ENCODE results near the gene RNF217. TPM values are rescaled to one million over a fixed set of nuclear protein-coding genes. Genes with fewer than 3 reads are reported as not detected.

RNF217 gene
- total RNA-seq, 1 donor from 2014 or later: 14.2 TPM

DNA sequence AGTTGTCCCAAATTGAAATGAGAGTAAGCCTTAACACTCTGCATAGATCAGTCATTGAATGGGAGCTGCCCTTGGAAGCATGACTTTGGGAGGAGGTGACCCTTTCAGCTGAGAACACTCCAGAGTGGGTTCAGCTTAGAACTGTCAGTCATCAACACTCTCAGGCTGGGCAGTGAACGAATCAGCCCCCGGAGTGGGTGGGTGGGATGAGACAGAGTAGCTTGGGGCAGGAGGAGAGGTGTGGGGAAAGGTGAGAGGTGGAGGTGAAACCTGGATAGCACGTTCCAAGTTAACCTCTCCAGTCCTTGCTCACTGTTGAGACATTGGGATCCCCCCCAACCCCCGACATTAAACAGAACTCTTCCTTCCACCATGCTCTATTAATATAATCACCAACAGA, 136.0 kb downstream of the RNF217 start:
- Histone ChIP-seq H3K4me3 (ENCODE audit: low read depth, low read length) (no peak overlapping the region), H3K36me3 (ENCODE audit: control insufficient read depth, insufficient read depth, low read length) (no peaks in the 10 kb centered on the region), H3K27me3 (ENCODE audit: control insufficient read depth, insufficient read depth, low read length) (no peaks in the 10 kb centered on the region)
- TF ChIP-seq, protein P1, sequence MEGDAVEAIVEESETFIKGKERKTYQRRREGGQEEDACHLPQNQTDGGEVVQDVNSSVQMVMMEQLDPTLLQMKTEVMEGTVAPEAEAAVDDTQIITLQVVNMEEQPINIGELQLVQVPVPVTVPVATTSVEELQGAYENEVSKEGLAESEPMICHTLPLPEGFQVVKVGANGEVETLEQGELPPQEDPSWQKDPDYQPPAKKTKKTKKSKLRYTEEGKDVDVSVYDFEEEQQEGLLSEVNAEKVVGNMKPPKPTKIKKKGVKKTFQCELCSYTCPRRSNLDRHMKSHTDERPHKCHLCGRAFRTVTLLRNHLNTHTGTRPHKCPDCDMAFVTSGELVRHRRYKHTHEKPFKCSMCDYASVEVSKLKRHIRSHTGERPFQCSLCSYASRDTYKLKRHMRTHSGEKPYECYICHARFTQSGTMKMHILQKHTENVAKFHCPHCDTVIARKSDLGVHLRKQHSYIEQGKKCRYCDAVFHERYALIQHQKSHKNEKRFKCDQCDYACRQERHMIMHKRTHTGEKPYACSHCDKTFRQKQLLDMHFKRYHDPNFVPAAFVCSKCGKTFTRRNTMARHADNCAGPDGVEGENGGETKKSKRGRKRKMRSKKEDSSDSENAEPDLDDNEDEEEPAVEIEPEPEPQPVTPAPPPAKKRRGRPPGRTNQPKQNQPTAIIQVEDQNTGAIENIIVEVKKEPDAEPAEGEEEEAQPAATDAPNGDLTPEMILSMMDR (IDR thresholded peaks at IDR 0.05; ENCODE audit: insufficient read depth, low read length, severe bottlenecking): no peak
- DNase-seq (ENCODE audit: low read depth) (no peak), FAIRE-seq (no peak)

DNA sequence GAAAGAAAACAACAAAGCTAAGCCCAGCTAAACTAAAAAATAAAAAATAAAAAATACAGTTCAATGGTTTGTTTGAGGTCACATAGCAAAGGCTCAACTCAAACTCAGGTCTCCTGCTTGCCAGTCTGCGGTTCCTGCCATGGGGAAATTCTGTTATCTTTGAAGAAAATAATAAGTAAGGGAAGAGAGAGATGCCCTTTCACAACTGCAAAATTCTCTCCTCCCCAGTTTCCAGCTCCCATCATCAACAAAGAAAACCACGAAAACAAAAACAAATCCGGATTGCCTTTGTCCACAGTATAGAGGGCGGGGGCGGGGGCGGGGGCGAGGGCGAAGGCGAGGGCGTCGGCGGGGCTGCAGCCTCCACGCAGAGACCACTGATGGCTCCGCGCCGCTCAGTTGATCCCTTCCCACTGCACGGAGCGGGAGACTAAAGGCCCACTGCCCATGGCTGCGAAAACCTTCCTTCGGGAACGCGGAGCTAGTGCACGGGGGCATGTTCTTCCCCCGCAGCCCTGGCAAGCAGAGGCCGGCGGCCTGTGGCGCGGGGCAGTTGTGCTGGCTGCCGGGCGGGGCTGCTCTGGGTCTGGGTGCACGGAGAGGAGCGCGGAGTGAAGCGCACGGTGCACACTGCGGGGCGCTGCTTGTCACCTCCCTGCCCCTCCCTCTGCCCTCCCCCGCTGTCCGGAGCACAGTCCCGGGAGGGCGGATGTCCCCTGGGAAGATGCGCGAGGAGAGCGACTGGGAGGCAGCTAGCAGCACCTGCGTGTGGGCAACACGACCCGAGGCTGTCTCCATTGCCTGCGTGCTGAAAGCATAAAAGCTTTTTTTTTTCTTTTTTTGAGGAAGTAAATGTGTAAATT, 137.2 kb downstream of the RNF217 start:
- Histone ChIP-seq H3K27me3 (ENCODE audit: control insufficient read depth, insufficient read depth, low read length) (no peaks in the 10 kb centered on the region), H3K36me3 (ENCODE audit: control insufficient read depth, insufficient read depth, low read length) (no peaks in the 10 kb centered on the region), H3K4me3 (ENCODE audit: low read depth, low read length) (peak overlapping the region; percentile 49)
- TF ChIP-seq, protein P1 (IDR thresholded peaks at IDR 0.05; ENCODE audit: insufficient read depth, low read length, severe bottlenecking): peak; percentile 28
- FAIRE-seq (no peak), DNase-seq (ENCODE audit: low read depth) (peak; percentile 26)

DNA sequence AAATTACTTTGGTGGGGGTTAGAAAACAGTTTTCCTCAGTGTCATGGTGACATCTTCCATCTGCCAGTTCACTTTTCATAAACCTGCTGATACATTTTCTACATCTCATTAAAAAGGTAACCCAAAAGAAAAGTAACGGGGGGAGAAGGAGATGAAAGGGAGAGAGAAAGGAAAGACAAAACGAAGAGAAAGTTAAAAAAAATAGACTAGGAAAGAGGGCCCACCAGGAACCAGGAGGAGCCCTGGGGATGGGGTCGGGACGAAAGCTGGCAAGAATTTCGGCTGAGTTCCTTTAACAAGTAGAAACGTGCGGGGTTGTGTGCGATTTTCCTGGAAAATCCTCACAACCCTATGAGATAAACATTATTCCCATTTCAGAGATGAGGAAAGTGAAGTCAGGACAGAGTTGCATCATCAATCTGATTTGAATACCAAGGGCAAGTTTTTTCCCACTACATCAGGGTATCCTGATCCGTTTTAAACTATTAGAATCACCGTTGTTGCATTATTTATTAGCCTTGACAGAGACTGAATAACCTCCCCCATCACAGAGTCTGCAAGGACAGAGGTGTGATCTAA, 137.9 kb downstream of the RNF217 start:
- Histone ChIP-seq H3K27me3 (ENCODE audit: control insufficient read depth, insufficient read depth, low read length) (no peaks in the 10 kb centered on the region), H3K4me3 (ENCODE audit: low read depth, low read length) (peak overlapping the region; percentile 49), H3K36me3 (ENCODE audit: control insufficient read depth, insufficient read depth, low read length) (no peaks in the 10 kb centered on the region)
- TF ChIP-seq, protein P1 (IDR thresholded peaks at IDR 0.05; ENCODE audit: insufficient read depth, low read length, severe bottlenecking): no peak
- FAIRE-seq: no peak
- no peak for DNase-seq (ENCODE audit: low read depth)

DNA sequence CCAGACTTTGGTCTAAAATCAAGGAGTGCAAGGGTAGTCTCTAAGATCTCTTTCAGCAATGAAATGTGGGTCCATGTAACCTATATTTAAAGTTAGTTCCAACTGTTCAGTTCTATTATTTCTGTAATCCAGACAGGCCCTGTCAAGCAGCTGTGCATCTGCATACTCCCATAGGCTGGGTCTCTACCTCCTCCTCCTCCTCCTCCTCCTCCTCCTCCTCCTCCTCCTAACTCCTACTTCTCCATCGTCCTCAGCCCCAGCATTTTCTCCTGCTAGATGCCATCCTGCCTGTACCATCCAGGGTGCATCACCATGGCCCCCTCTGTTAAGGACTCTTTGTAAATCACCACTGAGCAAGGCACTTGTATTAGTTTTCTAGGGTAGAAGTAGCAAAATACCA, 138.9 kb downstream of the RNF217 start:
- no peak overlapping the region for H3K4me3 ChIP-seq (ENCODE audit: low read depth, low read length)
- H3K27me3 ChIP-seq (ENCODE audit: control insufficient read depth, insufficient read depth, low read length): no peaks in the 10 kb centered on the region
- TF ChIP-seq, protein P1 (IDR thresholded peaks at IDR 0.05; ENCODE audit: insufficient read depth, low read length, severe bottlenecking): no peak
- FAIRE-seq (no peak), DNase-seq (ENCODE audit: low read depth) (no peak)
- no peaks in the 10 kb centered on the region for H3K36me3 ChIP-seq (ENCODE audit: control insufficient read depth, insufficient read depth, low read length)

DNA sequence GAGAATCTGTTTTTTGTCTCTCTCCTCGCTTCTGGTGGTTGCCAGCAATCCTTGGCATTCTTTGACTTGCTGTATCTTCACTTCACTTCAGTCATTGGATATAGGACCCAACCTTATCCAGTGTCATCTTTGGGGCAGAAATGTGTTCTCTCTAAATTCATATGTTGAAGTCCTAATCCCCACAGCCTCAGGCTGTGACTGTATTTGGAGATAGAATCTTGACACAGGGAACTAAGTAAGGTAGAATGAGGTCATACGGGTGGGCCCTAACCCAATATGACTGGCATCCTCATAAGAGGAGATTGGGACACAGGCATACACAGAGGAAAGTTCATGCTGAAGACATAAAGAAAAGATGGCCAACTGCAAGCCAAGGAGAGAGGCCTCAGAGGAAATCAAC, 139.4 kb downstream of the RNF217 start:
- peak; percentile 70 for DNase-seq (ENCODE audit: low read depth)
- Histone ChIP-seq H3K27me3 (ENCODE audit: control insufficient read depth, insufficient read depth, low read length) (no peaks in the 10 kb centered on the region), H3K36me3 (ENCODE audit: control insufficient read depth, insufficient read depth, low read length) (no peaks in the 10 kb centered on the region), H3K4me3 (ENCODE audit: low read depth, low read length) (no peak overlapping the region)
- TF ChIP-seq, protein P1 (IDR thresholded peaks at IDR 0.05; ENCODE audit: insufficient read depth, low read length, severe bottlenecking): no peak
- no peak for FAIRE-seq
